NCI-H774 (cell line): Measurements from ENCODE around the gene JADE2.
"Not testable (repeated sequence)": the region's sequence is repeated elsewhere in the genome, so short reads cannot be mapped to it uniquely, and the experiment has no call there.

Source experiments
- DNase-seq: peaks from one replicate; lab custom pipeline; 2025; lab: John Stamatoyannopoulos, UW

The JADE2 gene

GRCh38 chr5:134552301-134552700, 26.8 kb downstream of the JADE2 start:
- no peak for DNase-seq

- DNase-seq, result not testable (repeated sequence)
These were observed 27.2 kb downstream of the JADE2 start for GRCh38 chr5:134552716-134553115.

- DNase-seq, result no peak
These were observed 28.4 kb downstream of the JADE2 start for GRCh38 chr5:134553821-134554267.

GRCh38 chr5:134554319-134555222, 29.1 kb downstream of the JADE2 start:
- DNase-seq, result no peak

GRCh38 chr5:134555223-134555889, 29.9 kb downstream of the JADE2 start:
- no peak for DNase-seq

- DNase-seq, result no peak
These were observed 30.4 kb downstream of the JADE2 start for GRCh38 chr5:134555890-134556311.

GRCh38 chr5:134556588-134556987, 31.1 kb downstream of the JADE2 start:
- DNase-seq, result not testable (repeated sequence)

GRCh38 chr5:134556994-134557393, 31.5 kb downstream of the JADE2 start:
- no peak for DNase-seq

GRCh38 chr5:134559672-134560071, 34.2 kb downstream of the JADE2 start:
- DNase-seq, result no peak

GRCh38 chr5:134560698-134561097, 35.2 kb downstream of the JADE2 start:
- no peak for DNase-seq

GRCh38 chr5:134561871-134562296, 36.4 kb downstream of the JADE2 start:
- no peak for DNase-seq

- no peak for DNase-seq
These were observed 37.8 kb downstream of the JADE2 start for GRCh38 chr5:134563221-134563620.

GRCh38 chr5:134563962-134564361, 38.5 kb downstream of the JADE2 start:
- no peak for DNase-seq

GRCh38 chr5:134564396-134564795, 38.9 kb downstream of the JADE2 start:
- no peak for DNase-seq

- no peak for DNase-seq
These were observed 40.6 kb downstream of the JADE2 start for GRCh38 chr5:134565791-134566740.

GRCh38 chr5:134566741-134567221, 41.3 kb downstream of the JADE2 start:
- no peak for DNase-seq

GRCh38 chr5:134567641-134568336, 42.3 kb downstream of the JADE2 start:
- no peak for DNase-seq

GRCh38 chr5:134568337-134568700, 42.8 kb downstream of the JADE2 start:
- DNase-seq, result no peak

GRCh38 chr5:134568761-134569695, 43.6 kb downstream of the JADE2 start:
- no peak for DNase-seq

GRCh38 chr5:134569758-134570364, 44.4 kb downstream of the JADE2 start:
- DNase-seq, result no peak
